HepG2 (cell line): ENCODE measurements around the gene STXBP4. TPM values are rescaled to one million over a fixed set of nuclear protein-coding genes. Genes with fewer than 3 reads are reported as not detected.

Experiments used
- BHLHE40 ChIP-seq: IDR thresholded peaks from 2 replicates; pipeline ENCODE4 v1.6.1; 2011; ENCODE audit warnings: low read length, improper control_type of control experiment
- CTCF ChIP-seq: sonication (generic); formaldehyde crosslinking; IDR thresholded peaks from 2 replicates; pipeline ENCODE4 v1.5.0; 2020; ENCODE audit warnings: mild to moderate bottlenecking, missing genetic modification reagents, moderate library complexity
- DNMT1 ChIP-seq: sonication (generic); formaldehyde crosslinking; IDR thresholded peaks from 2 replicates; pipeline ENCODE4 v1.5.1; 2020; ENCODE audit warnings: mild to moderate bottlenecking, missing genetic modification reagents
- DPF2 ChIP-seq: sonication (generic); formaldehyde crosslinking; IDR thresholded peaks from 2 replicates; pipeline ENCODE4 v1.4.0; 2020; ENCODE audit warnings: mild to moderate bottlenecking, low read depth, missing genetic modification reagents, borderline replicate concordance
- ELF4 ChIP-seq: sonication (generic); formaldehyde crosslinking; IDR thresholded peaks from 2 replicates; pipeline ENCODE4 v1.5.0; 2020; ENCODE audit warnings: missing genetic modification reagents, mild to moderate bottlenecking, moderate library complexity, borderline replicate concordance
- HHEX ChIP-seq: IDR thresholded peaks from 2 replicates; pipeline ENCODE4 v1.6.1; 2016; ENCODE audit warnings: control low read depth
- MAZ ChIP-seq, 2 experiments: sonication (generic) in 1 of 2; formaldehyde crosslinking in 1 of 2; IDR thresholded peaks; 2 replicates each; pipeline versions ENCODE4 v1.5.0 to v1.6.1; 2012 to 2020; ENCODE audit warnings: low read depth in 2 of 2, mild to moderate bottlenecking in 2 of 2, borderline replicate concordance in 1 of 2, improper control_type of control experiment in 1 of 2, low read length in 1 of 2, missing genetic modification reagents in 1 of 2, moderate library complexity in 1 of 2
- MED8 ChIP-seq: sonication (generic); formaldehyde crosslinking; IDR thresholded peaks from 2 replicates; pipeline ENCODE4 v1.8.1; 2023; ENCODE audit warnings: mild to moderate bottlenecking, missing genetic modification reagents; ENCODE audit not compliant: insufficient replicate concordance
- PBX2 ChIP-seq: IDR thresholded peaks from 2 replicates; pipeline ENCODE4 v1.6.1; 2016; ENCODE audit warnings: control low read depth
- PCBP2 ChIP-seq: fragments of 200-400 bp; formaldehyde crosslinking; optimal IDR thresholded peaks from 2 replicates; pipeline ENCODE3; 2018; ENCODE audit warnings: low read length, low read depth; ENCODE audit not compliant: poor library complexity, severe bottlenecking
- POGZ ChIP-seq: sonication (generic); formaldehyde crosslinking; IDR thresholded peaks from 2 replicates; pipeline ENCODE4 v1.4.0; 2020; ENCODE audit warnings: mild to moderate bottlenecking, missing genetic modification reagents
- RBFOX2 ChIP-seq: fragments of 200-400 bp; formaldehyde crosslinking; IDR thresholded peaks from 2 replicates; pipeline ENCODE4 v1.6.1; 2017; ENCODE audit warnings: low read depth, mild to moderate bottlenecking, low read length
- RFX1 ChIP-seq: fragments of 450-650 bp; IDR thresholded peaks from 2 replicates; pipeline ENCODE4 v1.6.1; 2017
- RNF219 ChIP-seq: sonication (generic); formaldehyde crosslinking; IDR thresholded peaks from 2 replicates; pipeline ENCODE4 v1.5.0; 2020; ENCODE audit warnings: mild to moderate bottlenecking, missing genetic modification reagents
- SRF ChIP-seq: IDR thresholded peaks from 2 replicates; pipeline ENCODE4 v1.6.1; 2011; ENCODE audit warnings: mild to moderate bottlenecking, low read depth, low read length, moderate library complexity
- THAP8 ChIP-seq: sonication (generic); formaldehyde crosslinking; IDR thresholded peaks from 2 replicates; pipeline ENCODE4 v1.5.1; 2020; ENCODE audit warnings: missing genetic modification reagents, mild to moderate bottlenecking, borderline replicate concordance
- ZBTB8A ChIP-seq: sonication (generic); formaldehyde crosslinking; IDR thresholded peaks from 2 replicates; pipeline ENCODE4 v1.4.0; 2020; ENCODE audit warnings: mild to moderate bottlenecking, low read depth, missing genetic modification reagents, borderline replicate concordance
- ZFAT ChIP-seq: sonication (generic); formaldehyde crosslinking; conservative IDR thresholded peaks from 2 replicates; pipeline ENCODE4 v1.8.1; 2023; ENCODE audit warnings: missing genetic modification reagents, inconsistent platforms
- ZFP37 ChIP-seq: sonication (generic); formaldehyde crosslinking; IDR thresholded peaks from 2 replicates; pipeline ENCODE4 v1.4.0; 2020; ENCODE audit warnings: missing genetic modification reagents, borderline replicate concordance
- ZFP82 ChIP-seq: sonication (generic); formaldehyde crosslinking; IDR thresholded peaks from 2 replicates; pipeline ENCODE4 v1.5.1; 2020; ENCODE audit warnings: mild to moderate bottlenecking, missing genetic modification reagents, borderline replicate concordance
- ZKSCAN1 ChIP-seq: fragments of 150-350 bp; IDR thresholded peaks from 2 replicates; pipeline ENCODE4 v1.6.1; 2014; ENCODE audit warnings: low read length
- ZNF34 ChIP-seq: sonication (generic); formaldehyde crosslinking; IDR thresholded peaks from 2 replicates; pipeline ENCODE4 v1.4.0; 2020; ENCODE audit warnings: mild to moderate bottlenecking, missing genetic modification reagents, borderline replicate concordance
- polyA plus RNA-seq, 8 experiments: library from polyadenylated mRNA; depleted of rRNA in 3 of 8; stranded (reverse) in 7 of 8; unstranded in 1 of 8; fragments of >200 nt; fragmentation: Illumina TruSeq in 4 of 8; extraction: Trizol in 4 of 8; gene quantifications; 2 replicates each; pipeline versions ENCODE4 v1.2.1 to v1.2.3, GENCODE V29; 2011 to 2016; ENCODE audit warnings: low read depth in 4 of 8, missing spikeins in 1 of 8, mixed read lengths in 1 of 8; ENCODE audit not compliant: insufficient read depth in 1 of 8
- total RNA-seq, 5 experiments: library from RNA; depleted of rRNA; stranded (reverse); fragments of >200 nt; fragmentation: Illumina TruSeq; extraction: Trizol; gene quantifications; 2 replicates each; pipeline ENCODE4 v1.2.3, GENCODE V29; 2016; ENCODE audit warnings: low read depth in 1 of 5
- TF ChIP-seq, protein P1 (sequence below): sonication (generic); formaldehyde crosslinking; IDR thresholded peaks from 2 replicates; pipeline ENCODE4 v1.8.0; 2022; ENCODE audit warnings: mild to moderate bottlenecking, missing genetic modification reagents, borderline replicate concordance

STXBP4 gene
- total and polyA plus RNA-seq, 2 of the 13 experiments (the other 11 are each of a cell fraction or from before 2014, with no cell fraction given): 8.5 to 36.1 TPM

GRCh38 chr17:54972406-54973138 is 4.0 kb downstream of the STXBP4 start (continued):
- TF ChIP-seq ZFP37 (no peak), MED8 (no peak), PCBP2 (no peak), SRF (no peak), ZFP82 (CRISPR knock-in tag) (no peak), BHLHE40 (no peak), RFX1 (no peak), DNMT1 (CRISPR knock-in tag) (no peak), ZFAT (CRISPR knock-in tag) (no peak), ELF4 (CRISPR knock-in tag) (no peak), DPF2 (CRISPR knock-in tag) (0 out of 2 replicates have a peak, but pooled peaks have one; percentile 34), THAP8 (CRISPR knock-in tag) (no peak), MAZ (IDR thresholded peaks at IDR 0.05; ENCODE audit: borderline replicate concordance, low read depth, low read length) (no peak), MAZ (CRISPR knock-in tag; IDR thresholded peaks at IDR 0.05; ENCODE audit: low read depth) (no peak), HHEX (CRISPR knock-in tag) (no peak), PBX2 (no peak), ZNF34 (CRISPR knock-in tag) (no peak), POGZ (peak; percentile 32; the same call in 1 of the 2 replicates), RBFOX2 (no peak), ZKSCAN1 (no peak), RNF219 (no peak), ZBTB8A (CRISPR knock-in tag) (no peak), CTCF (no peak)
- TF ChIP-seq, protein P1, sequence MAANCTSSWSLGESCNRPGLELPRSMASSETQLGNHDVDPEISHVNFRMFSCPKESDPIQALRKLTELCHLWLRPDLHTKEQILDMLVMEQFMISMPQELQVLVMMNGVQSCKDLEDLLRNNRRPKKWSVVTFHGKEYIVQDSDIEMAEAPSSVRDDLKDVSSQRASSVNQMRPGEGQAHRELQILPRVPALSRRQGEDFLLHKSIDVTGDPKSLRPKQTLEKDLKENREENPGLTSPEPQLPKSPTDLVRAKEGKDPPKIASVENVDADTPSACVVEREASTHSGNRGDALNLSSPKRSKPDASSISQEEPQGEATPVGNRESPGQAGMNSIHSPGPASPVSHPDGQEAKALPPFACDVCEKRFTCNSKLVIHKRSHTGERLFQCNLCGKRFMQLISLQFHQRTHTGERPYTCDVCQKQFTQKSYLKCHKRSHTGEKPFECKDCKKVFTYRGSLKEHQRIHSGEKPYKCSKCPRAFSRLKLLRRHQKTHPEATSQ: no peak
